SU-DHL-6 (cell line): ENCODE measurements around the gene SLC35F2.

Experiments used
- H2AFZ ChIP-seq: fragments of 200-600 bp; sonication (generic); 2 replicates; pipeline ENCODE4 v1.6.1; 2014; ENCODE audit warnings: low read depth, mild to moderate bottlenecking, moderate library complexity, mixed read lengths, antibody characterized with exemption, low read length; ENCODE audit not compliant: severe bottlenecking
- H3F3A ChIP-seq: fragments of 200-600 bp; shearing (Covaris generic); 2 replicates; pipeline ENCODE4 v1.6.0; 2016; ENCODE audit warnings: antibody characterized with exemption, mild to moderate bottlenecking; ENCODE audit not compliant: insufficient read depth
- H3K27ac ChIP-seq: fragments of 200-600 bp; sonication (generic); 2 replicates; pipeline ENCODE4 v1.5.1; 2016; ENCODE audit warnings: low read depth, mild to moderate bottlenecking, low read length, moderate library complexity, mixed read lengths
- H3K27me3 ChIP-seq: fragments of 200-600 bp; sonication (generic), shearing (Covaris generic); 2 replicates; pipeline ENCODE4 v1.6.0; 2014; ENCODE audit warnings: mild to moderate bottlenecking, low read length
- H3K36me3 ChIP-seq: fragments of 200-600 bp; sonication (generic); 2 replicates; pipeline ENCODE4 v1.6.1; 2014; ENCODE audit warnings: mild to moderate bottlenecking, low read length, mixed read lengths
- H3K4me2 ChIP-seq: fragments of 300-600, 200-600 bp; shearing (Covaris generic), sonication (generic); 2 replicates; pipeline ENCODE4 v1.6.0; 2014; ENCODE audit warnings: low read length, low read depth, mild to moderate bottlenecking; ENCODE audit not compliant: poor library complexity, severe bottlenecking
- H3K4me3 ChIP-seq: fragments of 200-600 bp; sonication (generic); 2 replicates; pipeline ENCODE4 v1.5.1; 2014; ENCODE audit warnings: antibody characterized with exemption, low read length, mild to moderate bottlenecking, mixed read lengths; ENCODE audit not compliant: insufficient read depth, poor library complexity, severe bottlenecking
- H3K79me2 ChIP-seq: fragments of 200-600 bp; sonication (generic); 2 replicates; pipeline ENCODE4 v1.6.1; 2014; ENCODE audit warnings: mild to moderate bottlenecking, low read length, moderate library complexity; ENCODE audit not compliant: insufficient read depth
- H3K9ac ChIP-seq: fragments of 200-600 bp; sonication (generic); 2 replicates; pipeline ENCODE4 v1.7.0; 2014; ENCODE audit warnings: mild to moderate bottlenecking, low read length
- H3K9me2 ChIP-seq: fragments of 200-600 bp; sonication (generic); replicated peaks from 2 replicates; pipeline ENCODE4 v1.6.1; 2014; ENCODE audit warnings: low read length; ENCODE audit not compliant: insufficient read depth
- H3K9me3 ChIP-seq: fragments of 200-600 bp; sonication (generic); 2 replicates; pipeline ENCODE4 v1.6.1; 2014; ENCODE audit warnings: low read length, mixed read lengths; ENCODE audit not compliant: insufficient read depth
- H4K20me1 ChIP-seq: fragments of 200-600 bp; sonication (generic); 2 replicates; pipeline ENCODE4 v1.6.1; 2014; ENCODE audit warnings: low read depth, mild to moderate bottlenecking, antibody characterized with exemption, low read length, moderate library complexity, mixed read lengths
- CTCF ChIP-seq: fragments of 200-600 bp; sonication (generic); IDR thresholded peaks from one replicate; pipeline ENCODE4 v1.5.1; 2017; ENCODE audit warnings: antibody characterized with exemption, mild to moderate bottlenecking, low read length, moderate library complexity; ENCODE audit not compliant: insufficient read depth, poor library complexity, severe bottlenecking
- EZH2phosphoT487 ChIP-seq: fragments of 200-600 bp; sonication (generic), shearing (Covaris generic); conservative IDR thresholded peaks from 2 replicates; pipeline ENCODE4 v1.6.1; 2018; ENCODE audit warnings: mild to moderate bottlenecking, antibody characterized with exemption, low read length, moderate library complexity, mixed read lengths

Gene SLC35F2

GRCh38 chr11:107818491-107818890 is 40.1 kb downstream of the SLC35F2 start:
- Histone ChIP-seq H3F3A (no peaks in the 10 kb centered on the region), H3K27ac (no peak overlapping the region), H3K27me3 (no peaks in the 10 kb centered on the region), H2AFZ (no peak overlapping the region), H3K9me3 (no peaks in the 10 kb centered on the region), H3K9ac (no peak overlapping the region), H3K79me2 (peaks cover 72% of the 10 kb centered on the region), H3K36me3 (no peaks in the 10 kb centered on the region), H3K9me2 (no peaks in the 10 kb centered on the region), H4K20me1 (no peaks in the 10 kb centered on the region), H3K4me3 (no peak overlapping the region), H3K4me2 (no peak overlapping the region)
- TF ChIP-seq EZH2phosphoT487 (no peak), CTCF (no peak)

- TF ChIP-seq EZH2phosphoT487 (no peak), CTCF (no peak)
- H3K9me3 ChIP-seq = no peaks in the 10 kb centered on the region
- H3F3A ChIP-seq = no peaks in the 10 kb centered on the region
- H2AFZ ChIP-seq = no peak overlapping the region
- no peak overlapping the region for H3K4me3 ChIP-seq
- H3K36me3 ChIP-seq = 0 out of 2 replicates have a peak, but pooled peaks cover 2% of the 10 kb centered on the region
- H3K4me2 ChIP-seq = no peak overlapping the region
- no peaks in the 10 kb centered on the region for H3K9me2 ChIP-seq
- no peak overlapping the region for H3K27ac ChIP-seq
- no peak overlapping the region for H3K9ac ChIP-seq
- no peaks in the 10 kb centered on the region for H3K27me3 ChIP-seq
- H4K20me1 ChIP-seq = no peaks in the 10 kb centered on the region
- H3K79me2 ChIP-seq = peaks cover 51% of the 10 kb centered on the region
Observed at GRCh38 chr11:107816028-107816427, 42.6 kb downstream of the SLC35F2 start.

GRCh38 chr11:107810875-107811274 is 47.7 kb downstream of the SLC35F2 start:
- H3K27ac ChIP-seq = no peak overlapping the region
- no peak overlapping the region for H3K4me3 ChIP-seq
- H4K20me1 ChIP-seq = no peaks in the 10 kb centered on the region
- no peak for TF ChIP-seq EZH2phosphoT487
- TF ChIP-seq CTCF = no peak
- H3K9ac ChIP-seq = no peak overlapping the region
- H3K4me2 ChIP-seq = no peak overlapping the region
- H3K36me3 ChIP-seq = peaks cover 4% of the 10 kb centered on the region; the same call in 1 of the 2 replicates
- no peaks in the 10 kb centered on the region for H3K9me2 ChIP-seq
- H3K27me3 ChIP-seq = no peaks in the 10 kb centered on the region
- no peaks in the 10 kb centered on the region for H3F3A ChIP-seq
- no peak overlapping the region for H2AFZ ChIP-seq
- H3K9me3 ChIP-seq = no peaks in the 10 kb centered on the region
- H3K79me2 ChIP-seq = peaks cover 3% of the 10 kb centered on the region; the same call in 1 of the 2 replicates
